Measurements from ENCODE around the gene PRKG1. TPM values are rescaled to one million over a fixed set of nuclear protein-coding genes. Genes with fewer than 3 reads are reported as not detected.

PRKG1 gene
- total and polyA plus RNA-seq, 4 donors: 0.46 to 5.1 (median 1.5) TPM

DNA sequence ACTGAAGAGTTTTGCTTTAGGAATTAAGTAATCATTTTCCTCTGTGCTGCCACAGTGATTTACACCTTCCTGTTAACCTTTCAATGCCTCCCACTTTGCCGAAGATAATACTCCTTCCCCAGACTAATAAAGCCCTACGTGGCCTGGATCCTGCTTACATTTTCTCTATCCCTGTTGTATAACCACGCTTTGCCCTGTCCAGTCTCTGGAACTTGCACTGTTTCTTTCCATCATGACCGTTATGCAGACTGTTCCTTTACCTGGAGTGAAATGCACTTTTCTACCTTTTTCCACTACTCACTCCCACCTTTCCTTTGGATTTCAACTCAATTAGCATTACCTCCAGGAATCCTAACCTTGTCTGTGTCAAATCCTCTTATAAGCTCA is 154.4 kb downstream of the PRKG1 start:
- whole genome bisulfite sequencing: 70% methylated on average over 4 of the region's 4 CpGs
- Histone ChIP-seq H3K4me3 (ENCODE audit: low read depth in 1 of 3, low read length in 3 of 3) (no peak overlapping the region), H3K27me3 (ENCODE audit: control insufficient read depth in 4 of 4, insufficient read depth in 4 of 4, low read length in 3 of 4) (no peaks in the 10 kb centered on the region), H3K36me3 (ENCODE audit: control insufficient read depth in 4 of 4, insufficient read depth in 3 of 4, low read depth in 1 of 4, low read length in 3 of 4) (no peaks in the 10 kb centered on the region), H3K9me3 (ENCODE audit: control insufficient read depth in 4 of 4, low read length in 3 of 4) (no peaks in the 10 kb centered on the region), H3K4me1 (ENCODE audit: control insufficient read depth in 4 of 4, insufficient read depth in 4 of 4, low read length in 3 of 4) (no peaks in the 10 kb centered on the region), H3K9ac (ENCODE audit: low read depth in 1 of 2, low read length in 2 of 2) (no peak overlapping the region), H3K27ac (ENCODE audit: low read depth in 1 of 2, low read length in 2 of 2) (no peak overlapping the region)
- DNase-seq (ENCODE audit: low spot score): no peak
- TF ChIP-seq RAD21 (IDR thresholded peaks at IDR 0.05) (no peak), TAF1 (conservative IDR thresholded peaks at IDR 0.05) (no peak), RXRA (IDR thresholded peaks at IDR 0.05) (no peak), SP1 (IDR thresholded peaks at IDR 0.05) (no peak), HNF4G (IDR thresholded peaks at IDR 0.05) (no peak), HNF4A (conservative IDR thresholded peaks at IDR 0.05) (no peak), FOXA1 (IDR thresholded peaks at IDR 0.05) (no peak), NR2F2 (IDR thresholded peaks at IDR 0.05) (no peak), EGR1 (IDR thresholded peaks at IDR 0.05; ENCODE audit: low read depth in 2 of 2) (no peak), FOXA2 (IDR thresholded peaks at IDR 0.05) (no peak), JUND (IDR thresholded peaks at IDR 0.05) (no peak), GABPA (IDR thresholded peaks at IDR 0.05 in 1 of 2, conservative IDR thresholded peaks at IDR 0.05 in 1 of 2) (no peak)
- TF ChIP-seq, protein P1, sequence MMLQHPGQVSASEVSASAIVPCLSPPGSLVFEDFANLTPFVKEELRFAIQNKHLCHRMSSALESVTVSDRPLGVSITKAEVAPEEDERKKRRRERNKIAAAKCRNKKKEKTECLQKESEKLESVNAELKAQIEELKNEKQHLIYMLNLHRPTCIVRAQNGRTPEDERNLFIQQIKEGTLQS (IDR thresholded peaks at IDR 0.05): no peak
- TF ChIP-seq, protein P2, sequence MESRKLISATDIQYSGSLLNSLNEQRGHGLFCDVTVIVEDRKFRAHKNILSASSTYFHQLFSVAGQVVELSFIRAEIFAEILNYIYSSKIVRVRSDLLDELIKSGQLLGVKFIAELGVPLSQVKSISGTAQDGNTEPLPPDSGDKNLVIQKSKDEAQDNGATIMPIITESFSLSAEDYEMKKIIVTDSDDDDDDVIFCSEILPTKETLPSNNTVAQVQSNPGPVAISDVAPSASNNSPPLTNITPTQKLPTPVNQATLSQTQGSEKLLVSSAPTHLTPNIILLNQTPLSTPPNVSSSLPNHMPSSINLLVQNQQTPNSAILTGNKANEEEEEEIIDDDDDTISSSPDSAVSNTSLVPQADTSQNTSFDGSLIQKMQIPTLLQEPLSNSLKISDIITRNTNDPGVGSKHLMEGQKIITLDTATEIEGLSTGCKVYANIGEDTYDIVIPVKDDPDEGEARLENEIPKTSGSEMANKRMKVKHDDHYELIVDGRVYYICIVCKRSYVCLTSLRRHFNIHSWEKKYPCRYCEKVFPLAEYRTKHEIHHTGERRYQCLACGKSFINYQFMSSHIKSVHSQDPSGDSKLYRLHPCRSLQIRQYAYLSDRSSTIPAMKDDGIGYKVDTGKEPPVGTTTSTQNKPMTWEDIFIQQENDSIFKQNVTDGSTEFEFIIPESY (IDR thresholded peaks at IDR 0.05): no peak
- TF ChIP-seq, protein P3, sequence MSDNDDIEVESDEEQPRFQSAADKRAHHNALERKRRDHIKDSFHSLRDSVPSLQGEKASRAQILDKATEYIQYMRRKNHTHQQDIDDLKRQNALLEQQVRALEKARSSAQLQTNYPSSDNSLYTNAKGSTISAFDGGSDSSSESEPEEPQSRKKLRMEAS (IDR thresholded peaks at IDR 0.05): no peak
- TF ChIP-seq, protein P4, sequence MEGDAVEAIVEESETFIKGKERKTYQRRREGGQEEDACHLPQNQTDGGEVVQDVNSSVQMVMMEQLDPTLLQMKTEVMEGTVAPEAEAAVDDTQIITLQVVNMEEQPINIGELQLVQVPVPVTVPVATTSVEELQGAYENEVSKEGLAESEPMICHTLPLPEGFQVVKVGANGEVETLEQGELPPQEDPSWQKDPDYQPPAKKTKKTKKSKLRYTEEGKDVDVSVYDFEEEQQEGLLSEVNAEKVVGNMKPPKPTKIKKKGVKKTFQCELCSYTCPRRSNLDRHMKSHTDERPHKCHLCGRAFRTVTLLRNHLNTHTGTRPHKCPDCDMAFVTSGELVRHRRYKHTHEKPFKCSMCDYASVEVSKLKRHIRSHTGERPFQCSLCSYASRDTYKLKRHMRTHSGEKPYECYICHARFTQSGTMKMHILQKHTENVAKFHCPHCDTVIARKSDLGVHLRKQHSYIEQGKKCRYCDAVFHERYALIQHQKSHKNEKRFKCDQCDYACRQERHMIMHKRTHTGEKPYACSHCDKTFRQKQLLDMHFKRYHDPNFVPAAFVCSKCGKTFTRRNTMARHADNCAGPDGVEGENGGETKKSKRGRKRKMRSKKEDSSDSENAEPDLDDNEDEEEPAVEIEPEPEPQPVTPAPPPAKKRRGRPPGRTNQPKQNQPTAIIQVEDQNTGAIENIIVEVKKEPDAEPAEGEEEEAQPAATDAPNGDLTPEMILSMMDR (IDR thresholded peaks at IDR 0.05; ENCODE audit: low read depth, low read length, missing input control): no peak
- TF ChIP-seq, protein P5, sequence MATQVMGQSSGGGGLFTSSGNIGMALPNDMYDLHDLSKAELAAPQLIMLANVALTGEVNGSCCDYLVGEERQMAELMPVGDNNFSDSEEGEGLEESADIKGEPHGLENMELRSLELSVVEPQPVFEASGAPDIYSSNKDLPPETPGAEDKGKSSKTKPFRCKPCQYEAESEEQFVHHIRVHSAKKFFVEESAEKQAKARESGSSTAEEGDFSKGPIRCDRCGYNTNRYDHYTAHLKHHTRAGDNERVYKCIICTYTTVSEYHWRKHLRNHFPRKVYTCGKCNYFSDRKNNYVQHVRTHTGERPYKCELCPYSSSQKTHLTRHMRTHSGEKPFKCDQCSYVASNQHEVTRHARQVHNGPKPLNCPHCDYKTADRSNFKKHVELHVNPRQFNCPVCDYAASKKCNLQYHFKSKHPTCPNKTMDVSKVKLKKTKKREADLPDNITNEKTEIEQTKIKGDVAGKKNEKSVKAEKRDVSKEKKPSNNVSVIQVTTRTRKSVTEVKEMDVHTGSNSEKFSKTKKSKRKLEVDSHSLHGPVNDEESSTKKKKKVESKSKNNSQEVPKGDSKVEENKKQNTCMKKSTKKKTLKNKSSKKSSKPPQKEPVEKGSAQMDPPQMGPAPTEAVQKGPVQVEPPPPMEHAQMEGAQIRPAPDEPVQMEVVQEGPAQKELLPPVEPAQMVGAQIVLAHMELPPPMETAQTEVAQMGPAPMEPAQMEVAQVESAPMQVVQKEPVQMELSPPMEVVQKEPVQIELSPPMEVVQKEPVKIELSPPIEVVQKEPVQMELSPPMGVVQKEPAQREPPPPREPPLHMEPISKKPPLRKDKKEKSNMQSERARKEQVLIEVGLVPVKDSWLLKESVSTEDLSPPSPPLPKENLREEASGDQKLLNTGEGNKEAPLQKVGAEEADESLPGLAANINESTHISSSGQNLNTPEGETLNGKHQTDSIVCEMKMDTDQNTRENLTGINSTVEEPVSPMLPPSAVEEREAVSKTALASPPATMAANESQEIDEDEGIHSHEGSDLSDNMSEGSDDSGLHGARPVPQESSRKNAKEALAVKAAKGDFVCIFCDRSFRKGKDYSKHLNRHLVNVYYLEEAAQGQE (IDR thresholded peaks at IDR 0.05): no peak
